Measurements from ENCODE around the gene KLHDC3.
"Not testable (repeated sequence)": the region's sequence is repeated elsewhere in the genome, so short reads cannot be mapped to it uniquely, and the experiment has no call there.

KLHDC3 gene

GRCh38 chr6:43032326-43032725 lies 18.3 kb downstream of the KLHDC3 start:
- DNase-seq, result no peak

- DNase-seq, result no peak
Measured at GRCh38 chr6:43033496-43034189, 19.6 kb downstream of the KLHDC3 start.

- no peak for DNase-seq
Measured at GRCh38 chr6:43034190-43034525, 20.1 kb downstream of the KLHDC3 start.

GRCh38 chr6:43035495-43036194 lies 21.6 kb downstream of the KLHDC3 start:
- no peak for DNase-seq

GRCh38 chr6:43036712-43037111 lies 22.7 kb downstream of the KLHDC3 start:
- DNase-seq, result no peak

GRCh38 chr6:43037197-43037596 lies 23.1 kb downstream of the KLHDC3 start:
- no peak for DNase-seq

GRCh38 chr6:43037706-43038105 lies 23.7 kb downstream of the KLHDC3 start:
- no peak for DNase-seq

- no peak for DNase-seq
Measured at GRCh38 chr6:43038727-43039126, 24.7 kb downstream of the KLHDC3 start.

GRCh38 chr6:43040542-43041257 lies 26.7 kb downstream of the KLHDC3 start:
- no peak for DNase-seq

- not testable (repeated sequence) for DNase-seq
Measured at GRCh38 chr6:43041475-43041874, 27.4 kb downstream of the KLHDC3 start.

GRCh38 chr6:43043310-43043709 lies 29.3 kb downstream of the KLHDC3 start:
- DNase-seq, result no peak

- no peak for DNase-seq
Measured at GRCh38 chr6:43045371-43045930, 31.4 kb downstream of the KLHDC3 start.

GRCh38 chr6:43047998-43048397 lies 33.9 kb downstream of the KLHDC3 start:
- DNase-seq, result no peak

- no peak for DNase-seq
Measured at GRCh38 chr6:43050981-43051380, 36.9 kb downstream of the KLHDC3 start.

GRCh38 chr6:43052225-43052841 lies 38.3 kb downstream of the KLHDC3 start:
- DNase-seq, result no peak

- no peak for DNase-seq
Measured at GRCh38 chr6:43052842-43053544, 38.9 kb downstream of the KLHDC3 start.

- DNase-seq, result peak; percentile 89
Measured at GRCh38 chr6:43053545-43054205, 39.6 kb downstream of the KLHDC3 start, which contains the start of gene CUL7. Gene CUL7, minus strand, starts transcription at chr6:43053851. Its CDS starts 1,063 bp downstream, at chr6:43052788.

GRCh38 chr6:43054206-43054943 lies 40.3 kb downstream of the KLHDC3 start:
- no peak for DNase-seq

- no peak for DNase-seq
Measured at GRCh38 chr6:43055966-43056365, 41.9 kb downstream of the KLHDC3 start.

- no peak for DNase-seq
Measured at GRCh38 chr6:43058531-43058930, 44.5 kb downstream of the KLHDC3 start.
